GM23338 (cell line): Measurements from ENCODE around the gene EIF2D.
"Not testable (repeated sequence)": the region's sequence is repeated elsewhere in the genome, so short reads cannot be mapped to it uniquely, and the experiment has no call there.

Experiments used
- CREB1 ChIP-seq: fragments of 250-450 bp; sonication (Bioruptor Pico); IDR thresholded peaks from 2 replicates; pipeline ENCODE4 v1.5.0; 2020; ENCODE audit warnings: low read depth, mild to moderate bottlenecking, moderate library complexity
- EZH2 ChIP-seq: fragments of 200-600 bp; sonication (generic); IDR thresholded peaks from one replicate; pipeline ENCODE4 v1.8.0; 2017; ENCODE audit warnings: antibody characterized with exemption, mild to moderate bottlenecking, low read depth; ENCODE audit not compliant: unreplicated experiment
- EZH2phosphoT487 ChIP-seq: fragments of 200-600 bp; sonication (generic); IDR thresholded peaks from one replicate; pipeline ENCODE4 v1.8.1; 2018; ENCODE audit warnings: antibody characterized with exemption; ENCODE audit not compliant: unreplicated experiment
- JUNB ChIP-seq: IDR thresholded peaks from one replicate; pipeline ENCODE4 v1.6.1; 2016; ENCODE audit warnings: antibody characterized with exemption; ENCODE audit not compliant: unreplicated experiment
- NANOG ChIP-seq: IDR thresholded peaks from 2 replicates; pipeline ENCODE4 v1.6.1; 2016; ENCODE audit warnings: antibody characterized with exemption, borderline replicate concordance
- POLR2AphosphoS5 ChIP-seq: IDR thresholded peaks from 2 replicates; pipeline ENCODE4 v1.6.1; 2016; ENCODE audit warnings: antibody characterized with exemption, low read depth
- STAT1 ChIP-seq: IDR thresholded peaks from one replicate; pipeline ENCODE4 v1.6.1; 2016; ENCODE audit warnings: antibody characterized with exemption; ENCODE audit not compliant: unreplicated experiment
- ZNF331 ChIP-seq: fragments of 250-450 bp; sonication (Bioruptor Pico); IDR thresholded peaks from 2 replicates; pipeline ENCODE4 v1.5.0; 2020; ENCODE audit warnings: low read depth, mild to moderate bottlenecking, moderate library complexity
- TF ChIP-seq, protein P1 (sequence below), 2 experiments: fragments of 200-600 bp in 1 of 2; sonication (generic) in 1 of 2; conservative IDR thresholded peaks; 2 replicates each; pipeline versions ENCODE4 v1.5.1 to v1.6.1; 2016 to 2017; ENCODE audit warnings: antibody characterized with exemption in 2 of 2, low read depth in 2 of 2, mild to moderate bottlenecking in 2 of 2, moderate library complexity in 1 of 2
- TF ChIP-seq, protein P2 (sequence below): IDR thresholded peaks from one replicate; pipeline ENCODE4 v1.6.1; 2018; ENCODE audit warnings: antibody characterized with exemption; ENCODE audit not compliant: unreplicated experiment

DNA sequence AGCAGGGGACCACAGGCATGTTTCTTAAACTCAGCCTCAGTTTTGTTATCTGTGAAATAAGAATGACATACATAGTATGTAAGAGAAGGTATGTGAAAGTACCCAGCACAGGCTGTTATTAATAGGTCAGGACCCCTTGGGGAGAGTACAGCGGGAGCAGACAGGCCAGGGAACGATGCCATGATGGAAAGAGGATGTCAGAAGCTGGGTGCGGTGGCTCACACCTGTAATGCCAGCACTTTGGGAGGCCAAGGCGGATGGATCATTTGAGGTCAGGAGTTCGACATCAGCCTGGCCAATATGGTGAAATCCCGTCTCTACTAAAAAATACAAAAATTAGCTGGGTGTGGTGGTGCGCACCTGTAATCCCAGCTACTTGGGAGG is 31.2 kb downstream of the EIF2D start:
- not testable (repeated sequence) for TF ChIP-seq EZH2phosphoT487; JUNB; CREB1 (CRISPR knock-in tag); EZH2; POLR2AphosphoS5; STAT1; ZNF331; NANOG
- TF ChIP-seq, protein P1, sequence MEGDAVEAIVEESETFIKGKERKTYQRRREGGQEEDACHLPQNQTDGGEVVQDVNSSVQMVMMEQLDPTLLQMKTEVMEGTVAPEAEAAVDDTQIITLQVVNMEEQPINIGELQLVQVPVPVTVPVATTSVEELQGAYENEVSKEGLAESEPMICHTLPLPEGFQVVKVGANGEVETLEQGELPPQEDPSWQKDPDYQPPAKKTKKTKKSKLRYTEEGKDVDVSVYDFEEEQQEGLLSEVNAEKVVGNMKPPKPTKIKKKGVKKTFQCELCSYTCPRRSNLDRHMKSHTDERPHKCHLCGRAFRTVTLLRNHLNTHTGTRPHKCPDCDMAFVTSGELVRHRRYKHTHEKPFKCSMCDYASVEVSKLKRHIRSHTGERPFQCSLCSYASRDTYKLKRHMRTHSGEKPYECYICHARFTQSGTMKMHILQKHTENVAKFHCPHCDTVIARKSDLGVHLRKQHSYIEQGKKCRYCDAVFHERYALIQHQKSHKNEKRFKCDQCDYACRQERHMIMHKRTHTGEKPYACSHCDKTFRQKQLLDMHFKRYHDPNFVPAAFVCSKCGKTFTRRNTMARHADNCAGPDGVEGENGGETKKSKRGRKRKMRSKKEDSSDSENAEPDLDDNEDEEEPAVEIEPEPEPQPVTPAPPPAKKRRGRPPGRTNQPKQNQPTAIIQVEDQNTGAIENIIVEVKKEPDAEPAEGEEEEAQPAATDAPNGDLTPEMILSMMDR (conservative IDR thresholded peaks at IDR 0.05; ENCODE audit: low read depth in 2 of 2) = not testable (repeated sequence)
- TF ChIP-seq, protein P2, sequence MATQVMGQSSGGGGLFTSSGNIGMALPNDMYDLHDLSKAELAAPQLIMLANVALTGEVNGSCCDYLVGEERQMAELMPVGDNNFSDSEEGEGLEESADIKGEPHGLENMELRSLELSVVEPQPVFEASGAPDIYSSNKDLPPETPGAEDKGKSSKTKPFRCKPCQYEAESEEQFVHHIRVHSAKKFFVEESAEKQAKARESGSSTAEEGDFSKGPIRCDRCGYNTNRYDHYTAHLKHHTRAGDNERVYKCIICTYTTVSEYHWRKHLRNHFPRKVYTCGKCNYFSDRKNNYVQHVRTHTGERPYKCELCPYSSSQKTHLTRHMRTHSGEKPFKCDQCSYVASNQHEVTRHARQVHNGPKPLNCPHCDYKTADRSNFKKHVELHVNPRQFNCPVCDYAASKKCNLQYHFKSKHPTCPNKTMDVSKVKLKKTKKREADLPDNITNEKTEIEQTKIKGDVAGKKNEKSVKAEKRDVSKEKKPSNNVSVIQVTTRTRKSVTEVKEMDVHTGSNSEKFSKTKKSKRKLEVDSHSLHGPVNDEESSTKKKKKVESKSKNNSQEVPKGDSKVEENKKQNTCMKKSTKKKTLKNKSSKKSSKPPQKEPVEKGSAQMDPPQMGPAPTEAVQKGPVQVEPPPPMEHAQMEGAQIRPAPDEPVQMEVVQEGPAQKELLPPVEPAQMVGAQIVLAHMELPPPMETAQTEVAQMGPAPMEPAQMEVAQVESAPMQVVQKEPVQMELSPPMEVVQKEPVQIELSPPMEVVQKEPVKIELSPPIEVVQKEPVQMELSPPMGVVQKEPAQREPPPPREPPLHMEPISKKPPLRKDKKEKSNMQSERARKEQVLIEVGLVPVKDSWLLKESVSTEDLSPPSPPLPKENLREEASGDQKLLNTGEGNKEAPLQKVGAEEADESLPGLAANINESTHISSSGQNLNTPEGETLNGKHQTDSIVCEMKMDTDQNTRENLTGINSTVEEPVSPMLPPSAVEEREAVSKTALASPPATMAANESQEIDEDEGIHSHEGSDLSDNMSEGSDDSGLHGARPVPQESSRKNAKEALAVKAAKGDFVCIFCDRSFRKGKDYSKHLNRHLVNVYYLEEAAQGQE = not testable (repeated sequence)
